Tibial nerve (tissue), 4 donors: Measurements from ENCODE around the gene IGF1R. TPM values are rescaled to one million over a fixed set of nuclear protein-coding genes. Genes with fewer than 3 reads are reported as not detected.

ENCODE experiments used
- DNase-seq, 2 donors: peaks; one replicate each; pipeline ENCODE4 v3.0.0-alpha.2; 2019; ENCODE audit warnings: low spot score in 2 of 2
- H3K27ac ChIP-seq, 4 donors: fragments of 200-600 bp; sonication (generic) in 3 of 4; one replicate each; pipeline ENCODE4 v1.5.1; 2017 to 2019; ENCODE audit warnings: mild to moderate bottlenecking in 1 of 4
- H3K27me3 ChIP-seq, 2 donors: fragments of 200-600 bp; sonication (generic) in 1 of 2; one replicate each; pipeline versions ENCODE4 v1.5.1 to v1.6.0; 2017 to 2019
- H3K36me3 ChIP-seq, 3 donors: fragments of 200-600 bp; sonication (generic); one replicate each; pipeline ENCODE4 v1.5.1; 2018 to 2019
- H3K4me1 ChIP-seq, 4 donors: fragments of 200-600 bp; sonication (generic) in 3 of 4; one replicate each; pipeline ENCODE4 v1.5.1; 2017 to 2019
- H3K4me3 ChIP-seq, 4 donors: fragments of 200-600 bp; sonication (generic) in 3 of 4; one replicate each; pipeline ENCODE4 v1.5.1; 2017 to 2019; ENCODE audit warnings: mild to moderate bottlenecking in 1 of 4, moderate library complexity in 1 of 4
- H3K9me3 ChIP-seq, 4 donors: fragments of 200-600 bp; sonication (generic) in 3 of 4; one replicate each; pipeline ENCODE4 v1.5.1; 2017 to 2019
- CTCF ChIP-seq, 5 experiments: fragments of 200-600 bp in 3 of 5; fragments of 450-650 bp in 2 of 5; sonication (generic) in 3 of 5; IDR thresholded peaks; one replicate each; pipeline ENCODE4 v1.5.1; 2016 to 2019; ENCODE audit warnings: antibody characterized with exemption in 5 of 5, mild to moderate bottlenecking in 3 of 5, moderate library complexity in 2 of 5
- EP300 ChIP-seq, 2 donors: sonication (generic); formaldehyde crosslinking; IDR thresholded peaks; one replicate each; pipeline ENCODE4 v1.6.1; 2017; ENCODE audit warnings: antibody characterized with exemption in 2 of 2, mild to moderate bottlenecking in 1 of 2
- POLR2A ChIP-seq, 2 donors: fragments of 450-650 bp; IDR thresholded peaks; one replicate each; pipeline ENCODE4 v1.6.1; 2017; ENCODE audit warnings: antibody characterized with exemption in 2 of 2, mild to moderate bottlenecking in 2 of 2, moderate library complexity in 2 of 2
- WGBS, 2 donors: methylation state at CpG; one replicate each; pipeline ENCODE4 v1.1.5; 2018; 5-methylcytosine and 5-hydroxymethylcytosine counted together
- total RNA-seq, 4 donors: library from RNA; depleted of rRNA; stranded (reverse); fragments of >200 nt; gene quantifications; one replicate each; pipeline ENCODE4 v1.1.0, GENCODE V29; 2016

The IGF1R gene
- total RNA-seq, 4 donors from 2014 or later, result 82.5 to 164 (median 111) TPM

GRCh38 chr15:98842973-98843285 is 194.6 kb downstream of the IGF1R start:
- H3K9me3 ChIP-seq, result no peaks in the 10 kb centered on the region
- H3K27me3 ChIP-seq, result no peaks in the 10 kb centered on the region
- H3K4me1 ChIP-seq, result peaks cover 0 to 54% (median 0%) of the 10 kb centered on the region in 4 donors
- no peak for DNase-seq
- H3K36me3 ChIP-seq, result no peaks in the 10 kb centered on the region
- no peak overlapping the region for H3K4me3 ChIP-seq
- TF ChIP-seq CTCF (IDR thresholded peaks at IDR 0.05), result no peak
- no peak for TF ChIP-seq POLR2A (IDR thresholded peaks at IDR 0.05)
- no peak for TF ChIP-seq EP300 (IDR thresholded peaks at IDR 0.05)
- H3K27ac ChIP-seq, result no peak overlapping the region
- 67 to 70% methylated on average over 4 of the region's 4 CpGs for WGBS, 2 donors

GRCh38 chr15:98843844-98844243 is 195.5 kb downstream of the IGF1R start:
- WGBS, 2 donors, result 97% methylated on average over 4 of the region's 4 CpGs
- peaks cover 0 to 54% (median 0%) of the 10 kb centered on the region in 4 donors for H3K4me1 ChIP-seq

GRCh38 chr15:98844261-98844660 is 195.9 kb downstream of the IGF1R start:
- Histone ChIP-seq H3K9me3 (no peaks in the 10 kb centered on the region), H3K4me1 (peaks cover 0 to 59% (median 0%) of the 10 kb centered on the region in 4 donors), H3K4me3 (no peak overlapping the region), H3K36me3 (no peaks in the 10 kb centered on the region), H3K27ac (no peak overlapping the region), H3K27me3 (no peaks in the 10 kb centered on the region)
- 79 to 88% methylated on average over 3 of the region's 3 CpGs for WGBS, 2 donors
- TF ChIP-seq EP300 (IDR thresholded peaks at IDR 0.05) (no peak), POLR2A (IDR thresholded peaks at IDR 0.05) (no peak), CTCF (IDR thresholded peaks at IDR 0.05) (no peak)
- DNase-seq, result no peak

More at GRCh38 chr15:98843844-98844243, 195.5 kb downstream of the IGF1R start:
- Histone ChIP-seq H3K9me3 (no peaks in the 10 kb centered on the region), H3K27me3 (no peaks in the 10 kb centered on the region), H3K27ac (no peak overlapping the region), H3K36me3 (no peaks in the 10 kb centered on the region), H3K4me3 (no peak overlapping the region)
- DNase-seq, result no peak
- TF ChIP-seq POLR2A (IDR thresholded peaks at IDR 0.05), result no peak
- TF ChIP-seq EP300 (IDR thresholded peaks at IDR 0.05), result no peak
- TF ChIP-seq CTCF (IDR thresholded peaks at IDR 0.05), result no peak

GRCh38 chr15:98845138-98845884 is 197.0 kb downstream of the IGF1R start:
- H3K36me3 ChIP-seq, result no peaks in the 10 kb centered on the region
- H3K9me3 ChIP-seq, result no peaks in the 10 kb centered on the region
- WGBS, 2 donors, result 60 to 67% methylated on average over 5 to 6 of the region's 6 CpGs
- TF ChIP-seq CTCF (IDR thresholded peaks at IDR 0.05) (no peak), POLR2A (IDR thresholded peaks at IDR 0.05) (no peak), EP300 (IDR thresholded peaks at IDR 0.05) (no peak)
- DNase-seq, result no peak
- H3K4me3 ChIP-seq, result no peak overlapping the region
- H3K27ac ChIP-seq, result no peak overlapping the region
- H3K4me1 ChIP-seq, result peaks cover 0 to 66% (median under 1%) of the 10 kb centered on the region in 4 donors
- H3K27me3 ChIP-seq, result no peaks in the 10 kb centered on the region

GRCh38 chr15:98850961-98851572 is 202.7 kb downstream of the IGF1R start:
- Histone ChIP-seq H3K9me3 (no peaks in the 10 kb centered on the region), H3K27me3 (no peaks in the 10 kb centered on the region), H3K36me3 (no peaks in the 10 kb centered on the region), H3K4me3 (peak overlapping the region in 1 of 4 donors; percentile 64), H3K4me1 (peaks cover 0 to 65% (median 24%) of the 10 kb centered on the region in 4 donors), H3K27ac (peak overlapping the region; percentile 85 to 93 (median 88))
- TF ChIP-seq CTCF (IDR thresholded peaks at IDR 0.05) (peak; percentile 67 to 86 (median 78)), POLR2A (IDR thresholded peaks at IDR 0.05) (no peak), EP300 (IDR thresholded peaks at IDR 0.05) (peak in 1 of 2 donors; percentile 60)
- WGBS, 2 donors, result 16 to 20% methylated on average over 15 of the region's 15 CpGs
- peak; percentile 53 to 69 for DNase-seq
